ENCODE results near the gene STARD3NL.
"Not testable (repeated sequence)": the region's sequence is repeated elsewhere in the genome, so short reads cannot be mapped to it uniquely, and the experiment has no call there.

STARD3NL gene

DNA sequence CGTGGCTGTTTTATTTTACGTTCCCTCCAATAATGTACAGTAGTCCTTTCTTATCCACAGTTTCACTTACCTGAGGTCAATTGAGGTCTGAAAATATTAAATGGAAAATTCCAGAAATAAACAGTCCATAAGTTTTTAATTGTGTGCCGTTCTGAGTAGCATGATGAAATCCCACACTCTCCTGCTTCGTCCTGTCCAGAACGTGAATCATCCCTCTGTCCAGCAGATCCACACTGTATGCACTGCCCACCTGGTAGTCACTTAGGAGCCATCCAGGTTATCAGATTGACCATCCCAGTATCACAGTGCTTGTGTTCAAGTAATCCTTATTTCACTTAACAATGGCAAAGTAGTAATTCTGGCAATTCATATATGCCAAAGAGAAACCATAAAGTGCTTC lies 46.3 kb downstream of the STARD3NL start:
- DNase-seq, result no peak

DNA sequence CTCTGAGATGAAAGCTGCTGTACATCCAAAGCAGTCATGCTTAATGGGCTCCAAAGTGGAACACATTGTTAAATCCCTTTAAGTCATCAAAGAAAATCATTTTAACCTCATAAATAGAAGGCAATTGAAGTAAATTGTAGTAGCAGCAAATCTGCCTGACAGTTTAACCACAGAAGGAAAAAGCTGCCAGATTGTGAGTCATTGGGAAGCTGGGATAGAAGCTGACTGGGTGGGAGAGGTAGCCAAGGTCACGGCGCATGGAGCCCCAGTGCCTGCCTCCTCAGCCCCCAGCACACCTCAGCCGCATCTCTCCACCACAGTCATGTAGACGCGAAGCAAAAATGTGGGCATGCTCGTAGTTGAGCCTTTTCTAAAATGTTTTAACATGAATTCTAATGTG lies 51.3 kb downstream of the STARD3NL start:
- DNase-seq, result no peak

GRCh38 chr7:38229884-38230642 lies 52.0 kb downstream of the STARD3NL start:
- no peak for DNase-seq

GRCh38 chr7:38232502-38233366 lies 54.7 kb downstream of the STARD3NL start:
- peak; percentile 86 for DNase-seq

DNA sequence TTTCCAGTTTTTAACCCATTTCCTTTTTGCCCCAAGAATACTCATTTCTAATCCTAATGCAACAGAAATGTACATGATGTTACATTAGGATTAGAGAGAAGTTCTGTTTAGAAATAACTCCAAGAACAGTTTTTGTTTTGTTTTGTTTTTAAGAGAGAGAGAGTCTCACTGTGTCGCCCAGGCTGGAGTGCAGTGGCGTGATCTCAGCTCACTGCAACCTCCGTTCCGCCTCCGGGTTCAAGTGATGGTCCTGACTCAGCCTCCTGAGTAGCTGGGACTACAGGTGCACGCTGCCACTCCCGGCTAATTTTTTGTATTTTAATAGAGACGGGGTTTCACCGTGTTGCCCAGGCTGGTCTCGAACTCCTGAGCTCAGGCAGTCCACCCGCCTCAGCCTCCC lies 56.7 kb downstream of the STARD3NL start:
- not testable (repeated sequence) for DNase-seq

- no peak for DNase-seq
These were observed 57.6 kb downstream of the STARD3NL start for GRCh38 chr7:38235606-38236005.

- not testable (repeated sequence) for DNase-seq
These were observed 61.1 kb downstream of the STARD3NL start for GRCh38 chr7:38239129-38239528.

DNA sequence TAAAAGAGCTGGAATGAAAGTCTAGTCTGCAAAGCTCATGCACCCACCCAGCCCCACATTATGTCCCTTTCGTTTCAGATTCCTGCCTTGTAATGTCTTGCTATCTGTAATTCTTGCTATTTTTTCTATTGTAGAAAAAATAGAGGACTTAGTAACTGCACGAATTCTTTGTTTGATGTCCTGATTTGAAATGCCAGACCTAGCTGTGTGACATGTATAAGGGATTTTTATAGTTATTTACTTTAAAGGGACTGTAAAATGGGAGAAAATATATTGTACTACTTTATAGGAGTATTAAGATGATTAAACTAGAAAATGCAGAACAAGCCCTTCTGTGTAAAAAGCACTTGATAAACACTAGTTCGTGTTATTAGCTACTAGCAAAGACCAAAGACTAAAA lies 63.0 kb downstream of the STARD3NL start:
- DNase-seq, result no peak

DNA sequence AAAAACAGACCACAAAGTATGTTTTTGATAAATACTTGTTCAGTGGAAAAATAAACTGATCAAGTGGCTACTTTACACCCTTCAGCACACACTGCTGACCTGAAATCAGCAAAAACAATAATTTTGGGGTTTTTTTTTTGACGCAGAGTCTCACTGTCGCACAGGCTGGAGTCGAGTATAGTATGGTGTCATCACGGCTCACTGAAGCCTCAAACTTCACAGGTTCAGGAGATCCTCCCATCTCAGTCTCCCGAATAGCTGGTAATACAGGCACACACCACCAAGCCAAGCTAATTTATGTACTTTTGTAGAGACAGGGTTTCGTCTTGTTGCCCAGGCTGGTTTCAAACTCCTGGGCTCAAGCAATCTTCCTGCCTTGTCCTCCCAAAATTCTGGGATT lies 64.8 kb downstream of the STARD3NL start:
- no peak for DNase-seq

- not testable (repeated sequence) for DNase-seq
These were observed 65.3 kb downstream of the STARD3NL start for GRCh38 chr7:38243345-38243744.

- DNase-seq, result no peak
These were observed 66.5 kb downstream of the STARD3NL start for GRCh38 chr7:38244516-38244915.

- no peak for DNase-seq
These were observed 67.4 kb downstream of the STARD3NL start for GRCh38 chr7:38245409-38245977.

DNA sequence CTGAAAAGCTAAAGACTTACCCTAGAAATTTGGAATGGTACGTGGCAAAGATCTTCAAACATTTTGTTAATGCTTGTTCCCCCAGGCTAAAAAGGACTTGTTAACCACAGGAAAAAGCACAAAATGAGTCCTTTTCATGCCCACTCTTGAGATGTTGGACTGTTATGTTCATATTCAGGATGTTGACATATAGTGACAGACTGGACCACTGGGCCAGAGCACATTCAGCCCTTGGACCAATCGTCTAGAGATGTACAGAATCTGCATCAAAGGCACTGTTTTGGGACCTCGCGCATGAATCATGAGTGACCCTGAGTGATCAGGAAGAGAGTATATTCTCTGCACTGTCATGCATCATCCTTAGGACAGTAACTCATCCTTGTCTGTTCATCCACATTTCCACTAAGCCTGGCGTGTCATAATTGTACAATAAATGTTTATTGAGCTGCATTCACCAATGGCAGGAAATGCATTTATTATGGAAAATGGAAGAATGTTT lies 70.1 kb downstream of the STARD3NL start:
- DNase-seq, result no peak

DNA sequence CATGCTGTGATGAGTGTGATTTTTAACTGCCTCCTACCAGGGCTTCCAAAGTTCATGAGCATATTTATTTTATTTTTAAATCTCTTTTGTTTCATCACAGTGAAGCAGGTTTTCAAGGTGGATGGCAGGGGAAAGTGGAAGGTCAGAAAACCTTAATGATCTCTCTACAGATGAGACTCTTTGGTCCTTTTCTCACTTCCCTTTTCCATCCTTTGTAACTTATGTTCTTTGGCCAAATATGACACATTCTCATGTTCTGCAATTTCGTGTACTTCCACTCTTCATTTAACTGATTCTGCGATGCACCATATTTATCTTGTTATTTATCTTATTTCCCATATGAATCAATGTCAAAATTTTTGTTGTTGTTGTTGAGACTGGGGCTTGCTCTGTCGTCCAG lies 71.8 kb downstream of the STARD3NL start:
- not testable (repeated sequence) for DNase-seq

GRCh38 chr7:38257350-38257677 lies 79.3 kb downstream of the STARD3NL start:
- no peak for DNase-seq

DNA sequence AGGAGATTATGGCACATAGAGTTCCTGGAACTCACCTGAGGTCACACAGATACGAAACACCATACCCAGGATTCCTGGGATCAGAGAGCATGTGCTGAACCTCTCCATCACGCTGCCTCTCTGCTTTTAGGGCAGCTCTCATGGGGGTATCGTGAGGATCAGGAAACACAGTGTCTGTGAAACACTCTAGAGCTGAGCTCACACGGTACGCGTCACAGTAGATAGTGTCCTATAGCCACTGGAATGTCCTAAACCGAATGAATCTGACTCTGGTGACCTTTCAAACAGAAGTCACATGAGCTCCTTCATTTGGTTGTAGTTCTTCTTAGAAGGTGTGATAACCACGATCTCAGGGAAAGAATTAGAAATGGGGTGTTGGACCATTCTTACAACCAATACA lies 81.1 kb downstream of the STARD3NL start:
- not testable (repeated sequence) for DNase-seq

- not testable (repeated sequence) for DNase-seq
These were observed 83.6 kb downstream of the STARD3NL start for GRCh38 chr7:38261601-38262000.

- DNase-seq, result not testable (repeated sequence)
These were observed 84.0 kb downstream of the STARD3NL start for GRCh38 chr7:38262026-38262425.

GRCh38 chr7:38262545-38262944 lies 84.5 kb downstream of the STARD3NL start:
- no peak for DNase-seq

DNA sequence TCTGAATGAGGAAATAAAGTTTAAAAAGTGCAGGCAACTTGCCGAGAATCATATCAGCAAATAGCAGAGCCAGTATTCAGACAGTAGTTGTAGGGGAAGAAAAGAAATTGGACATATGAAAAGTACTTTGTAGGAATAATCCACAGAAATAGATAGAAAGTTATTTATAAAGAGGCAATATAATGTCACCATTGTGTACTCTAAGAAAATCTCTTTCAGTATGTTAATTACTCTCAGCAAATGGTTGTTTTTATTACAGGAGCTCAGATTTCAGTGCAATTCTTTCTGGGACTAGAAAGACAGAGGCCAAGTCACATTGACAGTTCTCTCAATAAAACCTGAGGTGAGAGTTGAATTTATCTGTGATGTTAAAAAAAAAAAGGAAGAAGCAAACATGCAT lies 85.2 kb downstream of the STARD3NL start:
- DNase-seq, result not testable (repeated sequence)

DNA sequence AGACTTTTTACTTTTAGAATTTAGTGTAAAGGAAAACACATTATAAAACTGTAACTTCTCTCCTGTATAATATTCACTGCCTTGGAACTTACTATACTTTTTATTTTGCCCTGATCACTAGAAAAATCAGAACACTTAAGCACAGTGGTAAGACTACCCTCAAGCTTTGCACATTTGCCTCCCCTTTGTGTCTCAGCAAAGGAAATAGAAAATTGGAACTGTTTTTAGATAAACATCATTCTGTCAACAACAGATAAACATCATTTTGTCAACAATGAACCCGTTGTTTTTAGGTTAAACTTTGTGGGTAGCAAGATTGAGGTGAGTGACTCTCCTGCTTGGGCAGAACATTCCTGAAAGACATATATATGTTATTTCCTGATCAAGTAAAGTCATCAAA lies 86.6 kb downstream of the STARD3NL start:
- not testable (repeated sequence) for DNase-seq

- DNase-seq, result not testable (repeated sequence)
These were observed 87.9 kb downstream of the STARD3NL start for GRCh38 chr7:38265958-38266357.

DNA sequence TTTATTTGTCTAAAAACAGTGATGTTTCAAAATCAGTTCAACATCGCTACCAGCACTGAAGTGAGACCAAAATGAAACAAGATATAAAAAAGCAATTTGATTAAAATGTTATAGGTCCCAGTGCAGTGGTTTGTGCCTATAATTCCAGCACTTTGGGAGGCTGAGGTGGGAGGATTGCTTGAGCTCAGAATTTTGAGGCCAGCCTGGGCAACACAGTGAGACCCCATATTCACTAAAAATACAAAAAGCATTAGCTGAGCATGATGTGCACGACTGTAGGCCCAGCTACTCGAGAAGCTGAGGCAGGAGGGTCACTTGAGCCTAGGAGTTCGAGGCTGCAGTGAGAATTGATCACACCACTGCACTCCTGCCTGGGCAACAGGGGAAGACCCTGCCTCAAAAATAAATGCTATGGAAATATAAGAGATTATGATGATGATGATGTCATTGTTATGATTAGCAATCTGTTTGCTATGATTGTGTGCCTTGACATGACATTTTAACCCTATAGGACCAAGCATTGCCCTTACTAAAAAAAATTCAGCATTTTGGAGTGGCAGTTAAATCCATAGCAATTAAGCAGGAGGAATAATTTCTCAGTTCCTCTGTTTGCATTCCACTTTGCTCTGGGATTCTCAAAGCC lies 91.8 kb downstream of the STARD3NL start:
- not testable (repeated sequence) for DNase-seq

Data from NK-92 treated with Interleukin-12 subunit alpha and Interleukin-12 subunit beta, amount 100 ng/mL, for 24 hours (cell line).